ENCODE measurements around the gene ATG16L1. TPM values are rescaled to one million over a fixed set of nuclear protein-coding genes. Genes with fewer than 3 reads are reported as not detected.

ATG16L1 gene
- total RNA-seq, 4 donors from 2014 or later: 24.7 to 40.3 (median 30.2) TPM

DNA sequence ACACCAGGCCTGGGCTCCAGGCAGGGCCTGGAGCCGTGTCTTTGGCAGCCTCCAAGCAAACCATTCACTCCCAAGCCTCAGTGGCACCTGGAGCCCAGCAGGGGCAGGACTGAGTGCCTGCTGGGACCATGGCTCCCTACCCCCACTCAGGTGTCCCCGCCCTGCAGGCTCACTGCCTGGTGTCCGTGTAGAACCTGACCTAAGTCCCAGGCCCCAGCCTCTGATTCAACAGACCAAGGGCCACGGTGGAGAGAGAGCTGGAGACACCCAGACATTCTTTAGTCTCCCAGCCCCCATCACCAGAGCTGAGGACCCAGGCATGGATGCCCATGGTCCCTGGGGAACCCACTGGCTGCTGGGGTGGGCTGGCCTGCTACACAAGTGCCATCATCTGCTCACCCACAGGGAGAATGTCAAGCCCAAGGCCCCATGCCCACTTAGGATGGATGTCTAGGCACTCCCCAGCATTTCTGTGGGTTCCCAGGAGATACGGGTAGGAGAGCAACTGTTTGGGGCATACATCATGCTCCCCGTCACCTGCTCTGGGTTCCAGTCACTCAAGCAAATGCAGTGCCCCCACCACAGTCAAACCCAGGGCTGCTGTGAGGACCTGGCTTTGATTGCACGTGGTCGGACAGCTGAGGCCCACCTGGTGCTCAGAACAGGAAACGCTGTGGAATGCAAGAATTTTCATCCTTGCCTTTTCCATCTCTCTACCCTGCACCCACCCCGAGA, 42.9 kb upstream of the ATG16L1 start:
- intact Hi-C loops (cut with DNase I): no loop called here
- Histone ChIP-seq H3K9me3 (peaks cover 0 to under 1% (median under 1%) of the 10 kb centered on the region in 4 donors), H3K4me3 (no peak overlapping the region), H3K27ac (replicated peaks in 1 of 4) (no peak overlapping the region), H3K36me3 (peaks cover 0 to 9% (median 6%) of the 10 kb centered on the region in 4 donors), H3K27me3 (no peaks in the 10 kb centered on the region), H3K4me1 (peaks cover 24 to 37% (median 33%) of the 10 kb centered on the region in 4 donors)
- no peak for DNase-seq (ENCODE audit: extremely low spot score)
- no peak for TF ChIP-seq POLR2AphosphoS5 (IDR thresholded peaks at IDR 0.05)
- no peak for TF ChIP-seq POLR2A (IDR thresholded peaks at IDR 0.05; ENCODE audit: low read depth)
- no peak for TF ChIP-seq EP300 (IDR thresholded peaks at IDR 0.05)
- TF ChIP-seq, protein P1, sequence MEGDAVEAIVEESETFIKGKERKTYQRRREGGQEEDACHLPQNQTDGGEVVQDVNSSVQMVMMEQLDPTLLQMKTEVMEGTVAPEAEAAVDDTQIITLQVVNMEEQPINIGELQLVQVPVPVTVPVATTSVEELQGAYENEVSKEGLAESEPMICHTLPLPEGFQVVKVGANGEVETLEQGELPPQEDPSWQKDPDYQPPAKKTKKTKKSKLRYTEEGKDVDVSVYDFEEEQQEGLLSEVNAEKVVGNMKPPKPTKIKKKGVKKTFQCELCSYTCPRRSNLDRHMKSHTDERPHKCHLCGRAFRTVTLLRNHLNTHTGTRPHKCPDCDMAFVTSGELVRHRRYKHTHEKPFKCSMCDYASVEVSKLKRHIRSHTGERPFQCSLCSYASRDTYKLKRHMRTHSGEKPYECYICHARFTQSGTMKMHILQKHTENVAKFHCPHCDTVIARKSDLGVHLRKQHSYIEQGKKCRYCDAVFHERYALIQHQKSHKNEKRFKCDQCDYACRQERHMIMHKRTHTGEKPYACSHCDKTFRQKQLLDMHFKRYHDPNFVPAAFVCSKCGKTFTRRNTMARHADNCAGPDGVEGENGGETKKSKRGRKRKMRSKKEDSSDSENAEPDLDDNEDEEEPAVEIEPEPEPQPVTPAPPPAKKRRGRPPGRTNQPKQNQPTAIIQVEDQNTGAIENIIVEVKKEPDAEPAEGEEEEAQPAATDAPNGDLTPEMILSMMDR (IDR thresholded peaks at IDR 0.05): no peak
- 81% methylated on average over 7 of the region's 10 CpGs for WGBS

DNA sequence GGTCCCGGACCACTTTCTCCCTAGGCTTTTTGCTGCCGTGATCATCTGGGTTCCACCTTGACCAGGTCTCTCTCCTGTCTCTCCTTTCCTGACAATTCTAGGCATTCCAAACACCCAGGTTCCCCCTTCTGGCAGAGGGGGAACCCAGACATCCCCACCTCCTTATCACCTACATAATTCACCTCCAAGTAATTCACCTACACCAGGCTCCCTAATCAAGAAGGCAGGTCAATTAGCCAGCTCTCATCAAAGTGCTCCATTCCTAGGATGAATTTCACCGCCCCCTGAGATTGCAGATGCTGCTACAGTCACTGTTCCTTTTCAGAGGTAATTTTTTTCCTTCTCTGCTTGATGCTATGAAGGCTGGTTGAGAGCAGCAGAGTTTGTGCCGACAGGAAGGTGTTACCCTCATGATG, 42.3 kb upstream of the ATG16L1 start:
- H3K4me3 ChIP-seq: no peak overlapping the region
- H3K27ac ChIP-seq (replicated peaks in 1 of 4): peak overlapping the region in 1 of 4 donors; percentile 5
- H3K27me3 ChIP-seq: no peaks in the 10 kb centered on the region
- H3K36me3 ChIP-seq: peaks cover 0 to 7% (median 6%) of the 10 kb centered on the region in 4 donors
- H3K4me1 ChIP-seq: peaks cover 24 to 37% (median 33%) of the 10 kb centered on the region in 4 donors
- TF ChIP-seq POLR2A (IDR thresholded peaks at IDR 0.05; ENCODE audit: low read depth): no peak
- intact Hi-C loops (cut with DNase I): no loop called here
- DNase-seq (ENCODE audit: extremely low spot score): no peak
- no peaks in the 10 kb centered on the region for H3K9me3 ChIP-seq
- 65% methylated on average over 4 of the region's 4 CpGs for WGBS

DNA sequence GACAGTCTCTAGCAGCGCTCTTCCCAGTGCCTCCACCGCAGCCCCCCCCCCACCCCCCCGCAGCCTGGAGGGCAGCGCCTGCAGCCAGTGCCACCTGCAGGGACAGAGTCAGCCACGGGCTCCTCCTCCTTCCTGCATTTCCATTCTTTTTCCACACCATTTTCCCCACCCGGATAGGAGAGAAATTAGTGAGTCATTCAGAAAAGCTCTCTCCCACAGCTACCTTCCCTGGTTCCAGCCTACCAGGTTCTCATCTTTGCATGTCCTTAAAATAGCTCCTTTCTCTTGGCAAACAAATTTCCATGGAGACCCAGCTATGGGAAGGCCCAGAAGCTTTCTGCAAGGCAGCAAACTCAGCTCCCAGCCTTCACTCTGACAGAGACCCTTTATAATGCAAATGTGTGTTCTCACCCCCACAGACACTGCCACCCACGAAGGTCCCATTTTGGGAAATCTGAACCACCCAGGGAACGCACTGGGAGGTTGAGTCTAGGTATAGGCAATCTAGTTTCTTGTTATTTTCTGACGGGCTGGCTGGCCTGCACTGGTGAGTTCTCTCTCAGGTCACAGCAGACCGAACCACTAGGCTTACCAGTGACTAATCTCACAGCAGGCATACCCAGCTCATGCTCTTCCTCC, 41.8 kb upstream of the ATG16L1 start:
- DNase-seq (ENCODE audit: extremely low spot score): no peak
- Histone ChIP-seq H3K4me1 (peaks cover 24 to 37% (median 33%) of the 10 kb centered on the region in 4 donors), H3K36me3 (peaks cover 0 to 2% (median under 1%) of the 10 kb centered on the region in 4 donors), H3K4me3 (no peak overlapping the region), H3K9me3 (no peaks in the 10 kb centered on the region), H3K27ac (replicated peaks in 1 of 4) (peak overlapping the region in 1 of 4 donors; percentile 5), H3K27me3 (no peaks in the 10 kb centered on the region)
- TF ChIP-seq, protein P1 (IDR thresholded peaks at IDR 0.05): no peak
- no peak for TF ChIP-seq EP300 (IDR thresholded peaks at IDR 0.05)
- 44% methylated on average over 9 of the region's 10 CpGs for WGBS
- intact Hi-C loops (cut with DNase I): no loop called here

DNA sequence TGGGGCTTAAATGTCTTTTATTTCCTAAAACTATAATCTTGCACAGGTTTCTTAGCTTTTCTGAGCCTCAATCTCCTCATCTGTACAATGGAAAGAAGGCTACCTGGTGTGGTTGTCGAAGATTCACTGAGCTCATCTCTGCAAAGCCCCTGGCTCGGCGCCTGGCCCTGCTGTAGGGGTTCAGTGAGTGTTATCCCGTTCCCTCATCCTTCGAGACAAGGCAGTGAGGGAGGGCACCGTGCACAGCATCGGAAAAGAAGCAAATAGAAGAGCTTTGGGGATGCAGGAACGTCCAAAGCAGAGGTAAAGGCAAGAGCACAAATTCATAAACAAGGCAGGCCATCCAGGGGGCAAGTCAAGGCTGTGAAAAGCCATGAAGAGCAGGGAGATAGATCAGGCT, 41.2 kb upstream of the ATG16L1 start:
- intact Hi-C loops (cut with DNase I): no loop called here
- Histone ChIP-seq H3K9me3 (no peaks in the 10 kb centered on the region), H3K4me1 (peaks cover 24 to 37% (median 33%) of the 10 kb centered on the region in 4 donors), H3K27ac (replicated peaks in 1 of 4) (peak overlapping the region in 2 of 4 donors; percentile 36 to 62), H3K36me3 (no peaks in the 10 kb centered on the region), H3K27me3 (no peaks in the 10 kb centered on the region), H3K4me3 (no peak overlapping the region)
- 90% methylated on average over 8 of the region's 8 CpGs for WGBS
- no peak for DNase-seq (ENCODE audit: extremely low spot score)
- TF ChIP-seq POLR2A (IDR thresholded peaks at IDR 0.05; ENCODE audit: low read depth): no peak
- no peak for TF ChIP-seq EP300 (IDR thresholded peaks at IDR 0.05)
- no peak for TF ChIP-seq POLR2AphosphoS5 (IDR thresholded peaks at IDR 0.05)
- TF ChIP-seq, protein P1 (IDR thresholded peaks at IDR 0.05): no peak

DNA sequence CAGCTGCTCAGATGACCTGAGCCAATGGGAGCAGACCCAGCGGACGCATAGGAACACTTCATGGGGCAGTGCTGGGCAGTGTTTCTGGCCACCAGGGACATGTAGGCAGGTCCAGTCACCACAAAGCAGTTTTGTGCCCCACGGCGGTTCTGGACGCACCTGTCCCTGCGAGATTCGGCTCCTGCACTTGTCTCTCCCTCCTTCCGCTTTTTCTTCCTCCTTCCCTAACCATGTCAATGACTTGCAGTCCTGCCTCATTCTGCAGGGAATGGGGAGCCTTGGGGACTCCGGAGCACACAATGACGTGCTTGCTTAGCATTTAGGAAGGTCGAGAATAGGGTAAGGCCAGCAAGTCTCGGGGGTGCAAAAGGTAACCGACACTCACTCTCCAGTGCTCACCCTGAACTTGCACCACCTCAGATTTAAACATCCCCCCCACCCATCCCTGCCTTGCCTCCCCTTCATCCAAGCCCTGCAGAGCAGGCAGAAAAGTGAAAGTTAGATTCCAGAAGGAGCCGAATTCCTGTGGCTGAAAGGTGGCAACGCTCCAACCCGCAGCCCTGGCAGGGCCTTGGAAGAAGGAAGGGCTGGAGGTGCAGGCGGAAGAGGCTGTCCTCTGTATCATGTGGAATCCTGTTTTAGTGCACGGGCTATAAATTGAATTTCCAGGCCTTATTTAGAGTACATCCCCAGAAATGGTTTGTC, 40.5 kb upstream of the ATG16L1 start:
- no peaks in the 10 kb centered on the region for H3K9me3 ChIP-seq
- H3K27ac ChIP-seq (replicated peaks in 1 of 4): peak overlapping the region; percentile 36 to 62 (median 52)
- H3K4me3 ChIP-seq: peak overlapping the region; percentile 15 to 43 (median 32)
- 44% methylated on average over 18 of the region's 18 CpGs for WGBS
- intact Hi-C loops (cut with DNase I): no loop called here
- no peaks in the 10 kb centered on the region for H3K27me3 ChIP-seq
- peaks cover 24 to 37% (median 33%) of the 10 kb centered on the region in 4 donors for H3K4me1 ChIP-seq
- no peaks in the 10 kb centered on the region for H3K36me3 ChIP-seq
- DNase-seq (ENCODE audit: extremely low spot score): no peak
- TF ChIP-seq POLR2A (IDR thresholded peaks at IDR 0.05; ENCODE audit: low read depth): no peak
- TF ChIP-seq POLR2AphosphoS5 (IDR thresholded peaks at IDR 0.05): peak in 1 of 2 donors; percentile 39

All from esophagus muscularis mucosa (tissue), 4 donors.